Transverse colon (tissue), 3 donors: Measurements from ENCODE around the gene CRTC1.

Source experiments
- CTCF ChIP-seq, 5 experiments: fragments of 200-600 bp in 3 of 5; fragments of 450-650 bp in 2 of 5; sonication (generic) in 3 of 5; IDR thresholded peaks; 1 replicate in 2 of 5; 2 replicates in 3 of 5; pipeline ENCODE4 v1.5.1; 2016 to 2017; ENCODE audit warnings: antibody characterized with exemption in 5 of 5, inconsistent platforms in 3 of 5, mild to moderate bottlenecking in 2 of 5, moderate library complexity in 1 of 5
- POLR2A ChIP-seq: fragments of 450-650 bp; IDR thresholded peaks from one replicate; pipeline ENCODE4 v1.6.1; 2016; ENCODE audit warnings: antibody characterized with exemption, mild to moderate bottlenecking, moderate library complexity

GRCh38 chr19:18817574-18817973 is 134.1 kb downstream of the CRTC1 start:
- no peak for TF ChIP-seq CTCF (IDR thresholded peaks at IDR 0.05)
- TF ChIP-seq POLR2A = no peak
